Lower leg skin (tissue), 4 donors: Measurements from ENCODE around the gene TBX4. TPM values are rescaled to one million over a fixed set of nuclear protein-coding genes. Genes with fewer than 3 reads are reported as not detected.
"Not testable (repeated sequence)": the region's sequence is repeated elsewhere in the genome, so short reads cannot be mapped to it uniquely, and the experiment has no call there.

ENCODE experiments used
- DNase-seq, 2 donors: peaks; one replicate each; pipeline ENCODE4 v3.0.0-alpha.2; 2019; ENCODE audit warnings: low spot score in 2 of 2
- H3K4me3 ChIP-seq: fragments of 200-600 bp; sonication (generic); 2 replicates; pipeline ENCODE4 v1.5.1; 2017; ENCODE audit warnings: mild to moderate bottlenecking, low read depth; ENCODE audit not compliant: poor library complexity, severe bottlenecking
- POLR2A ChIP-seq, 2 donors: fragments of 450-650 bp; IDR thresholded peaks; one replicate each; pipeline ENCODE4 v1.6.1; 2016 to 2017; ENCODE audit warnings: antibody characterized with exemption in 2 of 2, mild to moderate bottlenecking in 1 of 2, moderate library complexity in 1 of 2
- WGBS, 2 donors: methylation state at CpG; one replicate each; pipeline ENCODE4 v1.1.5; 2018; 5-methylcytosine and 5-hydroxymethylcytosine counted together
- intact Hi-C: fragments of 100-400 bp; cut with DNase I; formaldehyde crosslinking; loops from one replicate; pipeline ENCODE4 v1.15.0; 2023; ENCODE audit warnings: low total_unique reads
- total RNA-seq, 4 donors: library from RNA; depleted of rRNA; stranded (reverse); fragments of >200 nt; gene quantifications; one replicate each; pipeline ENCODE4 v1.1.0, GENCODE V29; 2016
- TF ChIP-seq, protein P1 (sequence below), 3 donors: fragments of 450-650 bp; IDR thresholded peaks; one replicate each; pipeline ENCODE4 v1.5.1; 2016; ENCODE audit warnings: antibody characterized with exemption in 3 of 3, mild to moderate bottlenecking in 3 of 3, moderate library complexity in 2 of 3

Gene TBX4
- total RNA-seq, 4 donors from 2014 or later = 0.53 TPM; not detected in 3

DNA sequence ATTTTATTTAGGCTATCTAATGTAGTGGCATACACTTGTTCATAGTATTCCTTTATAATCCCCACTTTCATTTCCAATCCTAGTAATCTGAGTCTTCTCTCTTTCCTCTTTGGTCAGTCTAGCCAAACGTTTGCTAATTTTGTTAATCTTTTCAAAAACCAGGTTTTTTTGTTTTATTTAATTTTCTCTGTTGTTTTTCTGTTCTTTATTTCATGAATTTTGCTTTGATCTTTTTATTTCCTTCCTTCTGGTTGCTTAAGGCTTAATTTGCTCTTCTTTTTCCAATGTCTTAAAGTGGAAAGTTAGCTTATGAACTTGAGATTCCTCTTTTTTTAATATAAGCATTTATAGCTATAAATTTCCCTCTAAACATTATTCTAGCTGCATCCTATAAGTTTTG, 69.9 kb downstream of the TBX4 start:
- WGBS, 2 donors = 52 to 64% methylated on average over 1 of the region's 1 CpG
- TF ChIP-seq, protein P1, sequence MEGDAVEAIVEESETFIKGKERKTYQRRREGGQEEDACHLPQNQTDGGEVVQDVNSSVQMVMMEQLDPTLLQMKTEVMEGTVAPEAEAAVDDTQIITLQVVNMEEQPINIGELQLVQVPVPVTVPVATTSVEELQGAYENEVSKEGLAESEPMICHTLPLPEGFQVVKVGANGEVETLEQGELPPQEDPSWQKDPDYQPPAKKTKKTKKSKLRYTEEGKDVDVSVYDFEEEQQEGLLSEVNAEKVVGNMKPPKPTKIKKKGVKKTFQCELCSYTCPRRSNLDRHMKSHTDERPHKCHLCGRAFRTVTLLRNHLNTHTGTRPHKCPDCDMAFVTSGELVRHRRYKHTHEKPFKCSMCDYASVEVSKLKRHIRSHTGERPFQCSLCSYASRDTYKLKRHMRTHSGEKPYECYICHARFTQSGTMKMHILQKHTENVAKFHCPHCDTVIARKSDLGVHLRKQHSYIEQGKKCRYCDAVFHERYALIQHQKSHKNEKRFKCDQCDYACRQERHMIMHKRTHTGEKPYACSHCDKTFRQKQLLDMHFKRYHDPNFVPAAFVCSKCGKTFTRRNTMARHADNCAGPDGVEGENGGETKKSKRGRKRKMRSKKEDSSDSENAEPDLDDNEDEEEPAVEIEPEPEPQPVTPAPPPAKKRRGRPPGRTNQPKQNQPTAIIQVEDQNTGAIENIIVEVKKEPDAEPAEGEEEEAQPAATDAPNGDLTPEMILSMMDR (IDR thresholded peaks at IDR 0.05) = no peak
- no peak for TF ChIP-seq POLR2A (IDR thresholded peaks at IDR 0.05)
- intact Hi-C loops = loop anchor here (5.0 kb wide), 1 partner anchor 810 kb away; no protein-coding TSS in a partner anchor

DNA sequence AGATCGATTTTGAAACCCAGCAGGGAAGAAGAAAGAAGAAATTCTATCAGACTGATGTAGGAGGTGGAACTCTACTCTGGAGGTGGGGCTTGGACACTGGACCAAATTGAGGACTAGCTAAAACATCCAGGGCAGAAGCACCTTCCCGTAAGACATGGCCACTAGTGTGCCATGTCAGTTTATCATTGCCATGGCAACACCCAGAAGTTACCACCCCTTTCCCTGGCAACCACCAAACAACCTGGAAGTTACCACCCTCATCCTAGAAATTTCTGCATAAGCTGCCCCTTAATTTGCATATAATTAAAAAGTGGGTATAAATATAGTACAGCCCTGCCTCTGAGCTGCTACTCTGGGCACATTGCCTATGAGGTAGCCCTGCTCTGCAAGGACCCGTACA, 72.1 kb downstream of the TBX4 start:
- intact Hi-C loops = loop anchor here (5.0 kb wide), 1 partner anchor 812 kb away; no protein-coding TSS in a partner anchor
- DNase-seq = no peak
- 75 to 79% methylated on average over 3 of the region's 3 CpGs for WGBS, 2 donors

More for the DNA sequence above, 69.9 kb downstream of the TBX4 start:
- H3K4me3 ChIP-seq = no peak overlapping the region
- DNase-seq = no peak

DNA sequence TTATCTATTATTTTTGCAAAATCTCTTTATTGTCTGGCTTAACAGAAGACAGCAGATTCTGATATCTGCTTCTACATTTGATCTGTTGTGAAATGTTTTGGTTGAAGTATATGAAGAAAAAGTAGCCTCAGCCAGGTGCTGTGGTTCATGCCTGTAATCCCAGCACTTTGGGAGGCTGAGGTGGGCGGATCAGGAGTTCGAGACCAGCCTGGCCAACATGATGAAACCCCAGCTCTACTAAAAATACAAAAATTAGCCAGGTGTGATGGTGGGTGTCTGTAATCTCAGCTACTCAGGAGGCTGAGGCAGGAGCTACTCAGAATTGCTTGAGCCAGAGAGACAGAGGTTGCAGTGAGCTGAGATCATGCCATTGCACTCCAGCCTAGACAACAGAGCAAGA, 75.2 kb downstream of the TBX4 start:
- intact Hi-C loops, H3K4me3 ChIP-seq, DNase-seq: not testable (repeated sequence)
- WGBS, 2 donors = 85 to 87% methylated on average over 2 of the region's 2 CpGs

More for the DNA sequence above, 72.1 kb downstream of the TBX4 start:
- no peak for TF ChIP-seq POLR2A (IDR thresholded peaks at IDR 0.05)
- TF ChIP-seq, protein P1 (IDR thresholded peaks at IDR 0.05) = no peak
- no peak overlapping the region for H3K4me3 ChIP-seq

DNA sequence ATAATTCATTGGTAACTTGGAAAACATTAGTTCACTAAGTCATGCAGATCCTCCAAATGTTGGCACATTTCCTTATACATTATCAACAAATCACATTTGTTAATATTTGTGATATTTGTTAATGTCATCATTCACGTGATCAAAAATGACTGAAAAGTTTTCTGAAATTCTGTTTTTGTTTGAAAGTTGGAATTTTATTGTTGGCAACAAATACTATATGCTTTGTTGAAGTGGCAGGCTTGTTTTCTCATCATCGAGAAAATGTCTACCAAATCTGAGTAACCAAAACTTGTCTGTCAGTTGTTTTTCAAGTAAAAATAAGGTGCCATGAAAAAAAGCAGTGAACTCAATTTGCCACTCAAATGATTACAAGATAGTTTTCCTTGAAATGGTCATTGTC, 75.9 kb downstream of the TBX4 start:
- TF ChIP-seq, protein P1 (IDR thresholded peaks at IDR 0.05) = no peak
- TF ChIP-seq POLR2A (IDR thresholded peaks at IDR 0.05) = no peak
- no peak overlapping the region for H3K4me3 ChIP-seq
- no peak for DNase-seq
- intact Hi-C loops = no loop called here
- 81 to 89% methylated on average over 2 of the region's 2 CpGs for WGBS, 2 donors

DNA sequence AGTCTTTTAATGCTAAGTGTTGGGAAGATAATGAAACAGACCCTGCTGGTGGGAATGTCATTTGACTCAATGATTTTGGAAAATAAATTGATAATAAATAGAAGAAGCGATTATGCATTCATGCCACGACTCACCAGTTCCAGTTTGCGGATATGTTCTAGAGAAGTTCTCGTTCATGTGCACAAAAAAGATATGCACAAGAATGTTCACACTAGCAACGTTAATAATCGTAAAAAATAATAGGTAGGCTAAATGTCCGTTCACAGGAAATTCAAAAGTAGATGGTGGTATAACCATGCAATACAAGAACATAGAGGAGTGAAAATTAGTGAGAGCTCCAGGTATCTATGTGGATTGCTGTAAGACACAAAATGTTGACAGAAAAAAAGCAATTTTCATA, 79.0 kb downstream of the TBX4 start:
- DNase-seq = no peak
- WGBS, 2 donors = 78 to 96% methylated on average over 7 of the region's 7 CpGs
- TF ChIP-seq, protein P1 (IDR thresholded peaks at IDR 0.05) = no peak
- no peak for TF ChIP-seq POLR2A (IDR thresholded peaks at IDR 0.05)
- H3K4me3 ChIP-seq = no peak overlapping the region
- intact Hi-C loops = no loop called here

DNA sequence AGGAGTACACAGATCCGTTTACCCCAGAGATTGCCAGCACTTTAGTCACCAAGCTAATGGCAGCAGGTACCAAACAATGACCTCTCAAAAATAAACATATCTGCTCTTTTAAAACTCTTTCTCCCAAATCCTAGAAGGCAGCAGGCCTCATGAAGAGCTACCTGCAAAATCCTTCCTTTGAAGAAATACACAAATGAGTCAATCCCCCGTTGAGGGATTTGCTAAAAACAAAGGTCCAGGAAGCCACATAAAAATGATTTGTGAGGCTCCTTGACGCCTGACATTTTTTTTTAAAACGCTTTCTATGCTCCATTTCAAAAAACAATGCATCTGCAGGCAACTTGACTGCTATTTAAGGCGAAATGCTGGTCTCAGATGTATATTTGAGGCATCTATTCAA, 80.6 kb downstream of the TBX4 start:
- WGBS, 2 donors = 65 to 81% methylated on average over 5 of the region's 5 CpGs
- TF ChIP-seq, protein P1 (IDR thresholded peaks at IDR 0.05) = no peak
- no peak for TF ChIP-seq POLR2A (IDR thresholded peaks at IDR 0.05)
- intact Hi-C loops = no loop called here
- no peak for DNase-seq
- H3K4me3 ChIP-seq = no peak overlapping the region
